HuH-7 (cell line): ENCODE results near the gene ZBTB40.

ENCODE experiments used
- DNase-seq: peaks from one replicate; pipeline ENCODE4 v3.0.0; 2011; ENCODE audit warnings: low spot score

ZBTB40 gene

GRCh38 chr1:22507587-22507986, 55.9 kb downstream of the ZBTB40 start:
- no peak for DNase-seq

- DNase-seq: no peak
Observed at GRCh38 chr1:22508329-22508728, 56.7 kb downstream of the ZBTB40 start.

- no peak for DNase-seq
Observed at GRCh38 chr1:22508991-22509390, 57.3 kb downstream of the ZBTB40 start.

- no peak for DNase-seq
Observed at GRCh38 chr1:22509815-22510214, 58.2 kb downstream of the ZBTB40 start.

GRCh38 chr1:22512873-22513272, 61.2 kb downstream of the ZBTB40 start:
- DNase-seq: no peak

GRCh38 chr1:22516906-22517571, 65.4 kb downstream of the ZBTB40 start:
- no peak for DNase-seq

- DNase-seq: no peak
Observed at GRCh38 chr1:22517956-22518355, 66.3 kb downstream of the ZBTB40 start.

GRCh38 chr1:22518379-22518778, 66.7 kb downstream of the ZBTB40 start:
- DNase-seq: no peak

GRCh38 chr1:22520871-22521270, 69.2 kb downstream of the ZBTB40 start:
- no peak for DNase-seq

- DNase-seq: no peak
Observed at GRCh38 chr1:22521692-22522091, 70.0 kb downstream of the ZBTB40 start.

- no peak for DNase-seq
Observed at GRCh38 chr1:22522221-22522743, 70.6 kb downstream of the ZBTB40 start.

GRCh38 chr1:22524481-22524880, 72.8 kb downstream of the ZBTB40 start:
- DNase-seq: no peak

GRCh38 chr1:22525211-22525610, 73.6 kb downstream of the ZBTB40 start:
- DNase-seq: no peak

- DNase-seq: no peak
Observed at GRCh38 chr1:22525646-22526045, 74.0 kb downstream of the ZBTB40 start.

GRCh38 chr1:22526098-22526497, 74.4 kb downstream of the ZBTB40 start:
- DNase-seq: no peak

- no peak for DNase-seq
Observed at GRCh38 chr1:22526677-22527076, 75.0 kb downstream of the ZBTB40 start.

- DNase-seq: no peak
Observed at GRCh38 chr1:22527122-22527521, 75.5 kb downstream of the ZBTB40 start.

GRCh38 chr1:22527555-22528296, 76.1 kb downstream of the ZBTB40 start:
- DNase-seq: no peak

- no peak for DNase-seq
Observed at GRCh38 chr1:22528451-22528850, 76.8 kb downstream of the ZBTB40 start.

GRCh38 chr1:22529901-22530621, 78.4 kb downstream of the ZBTB40 start:
- no peak for DNase-seq

- DNase-seq: no peak
Observed at GRCh38 chr1:22530715-22531114, 79.1 kb downstream of the ZBTB40 start.

- DNase-seq: no peak
Observed at GRCh38 chr1:22531251-22531650, 79.6 kb downstream of the ZBTB40 start.
